HG02938 (cell line): ENCODE results near the gene VASP.

Source experiments
- ATAC-seq: cut with Tn5 transposase; IDR thresholded peaks from one replicate; pipeline ENCODE4 v1.9.1; 2021; ENCODE audit warnings: mild to moderate bottlenecking, moderate library complexity; ENCODE audit not compliant: unreplicated experiment

VASP gene

DNA sequence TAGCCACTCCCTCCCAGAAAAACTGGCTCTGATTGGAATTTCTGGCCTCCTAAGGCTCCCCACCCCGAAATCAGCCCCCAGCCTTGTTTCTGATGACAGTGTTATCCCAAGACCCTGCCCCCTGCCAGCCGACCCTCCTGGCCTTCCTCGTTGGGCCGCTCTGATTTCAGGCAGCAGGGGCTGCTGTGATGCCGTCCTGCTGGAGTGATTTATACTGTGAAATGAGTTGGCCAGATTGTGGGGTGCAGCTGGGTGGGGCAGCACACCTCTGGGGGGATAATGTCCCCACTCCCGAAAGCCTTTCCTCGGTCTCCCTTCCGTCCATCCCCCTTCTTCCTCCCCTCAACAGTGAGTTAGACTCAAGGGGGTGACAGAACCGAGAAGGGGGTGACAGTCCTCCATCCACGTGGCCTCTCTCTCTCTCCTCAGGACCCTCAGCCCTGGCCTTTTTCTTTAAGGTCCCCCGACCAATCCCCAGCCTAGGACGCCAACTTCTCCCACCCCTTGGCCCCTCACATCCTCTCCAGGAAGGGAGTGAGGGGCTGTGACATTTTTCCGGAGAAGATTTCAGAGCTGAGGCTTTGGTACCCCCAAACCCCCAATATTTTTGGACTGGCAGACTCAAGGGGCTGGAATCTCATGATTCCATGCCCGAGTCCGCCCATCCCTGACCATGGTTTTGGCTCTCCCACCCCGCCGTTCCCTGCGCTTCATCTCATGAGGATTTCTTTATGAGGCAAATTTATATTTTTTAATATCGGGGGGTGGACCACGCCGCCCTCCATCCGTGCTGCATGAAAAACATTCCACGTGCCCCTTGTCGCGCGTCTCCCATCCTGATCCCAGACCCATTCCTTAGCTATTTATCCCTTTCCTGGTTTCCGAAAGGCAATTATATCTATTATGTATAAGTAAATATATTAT is 33.3 kb upstream of the VASP start:
- ATAC-seq, result no peak

DNA sequence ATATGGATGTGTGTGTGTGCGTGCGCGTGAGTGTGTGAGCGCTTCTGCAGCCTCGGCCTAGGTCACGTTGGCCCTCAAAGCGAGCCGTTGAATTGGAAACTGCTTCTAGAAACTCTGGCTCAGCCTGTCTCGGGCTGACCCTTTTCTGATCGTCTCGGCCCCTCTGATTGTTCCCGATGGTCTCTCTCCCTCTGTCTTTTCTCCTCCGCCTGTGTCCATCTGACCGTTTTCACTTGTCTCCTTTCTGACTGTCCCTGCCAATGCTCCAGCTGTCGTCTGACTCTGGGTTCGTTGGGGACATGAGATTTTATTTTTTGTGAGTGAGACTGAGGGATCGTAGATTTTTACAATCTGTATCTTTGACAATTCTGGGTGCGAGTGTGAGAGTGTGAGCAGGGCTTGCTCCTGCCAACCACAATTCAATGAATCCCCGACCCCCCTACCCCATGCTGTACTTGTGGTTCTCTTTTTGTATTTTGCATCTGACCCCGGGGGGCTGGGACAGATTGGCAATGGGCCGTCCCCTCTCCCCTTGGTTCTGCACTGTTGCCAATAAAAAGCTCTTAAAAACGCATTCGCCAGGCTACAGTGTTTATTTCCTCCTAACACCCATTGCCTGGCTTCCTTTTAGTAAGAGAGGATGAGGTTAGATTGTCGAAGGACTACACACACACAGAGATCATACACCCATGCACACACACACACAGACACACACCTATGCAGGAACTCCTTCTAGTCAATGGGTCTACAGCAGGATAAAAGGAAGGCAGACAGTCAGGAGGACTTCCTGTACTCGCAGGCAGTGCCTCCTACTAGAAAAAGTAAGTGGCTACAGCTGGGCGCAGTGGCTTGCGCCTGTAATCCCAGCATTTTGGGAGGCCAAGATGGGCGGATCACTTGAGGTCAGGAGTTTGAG is 32.4 kb upstream of the VASP start:
- no peak for ATAC-seq

GRCh38 chr19:45475537-45476291 is 31.6 kb upstream of the VASP start:
- ATAC-seq, result no peak

DNA sequence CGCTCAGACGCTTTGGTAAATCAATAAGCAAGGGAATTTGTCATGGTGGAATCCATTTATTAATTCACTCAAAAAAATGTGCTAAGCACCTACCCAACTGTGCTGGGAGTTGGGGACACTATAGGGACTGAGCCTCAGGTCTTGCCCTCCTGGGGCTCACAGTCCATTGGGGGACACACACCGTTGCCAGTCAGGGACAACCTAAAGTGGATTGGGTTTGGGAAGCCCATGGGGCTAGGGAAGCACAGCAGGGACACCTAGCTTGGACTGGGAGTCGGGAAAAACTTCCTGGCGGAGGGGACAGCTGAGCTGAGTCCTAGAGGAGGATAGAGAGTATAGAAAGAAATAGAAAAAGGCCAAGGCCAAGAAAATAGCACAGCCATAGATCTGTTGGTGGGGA is 31.0 kb upstream of the VASP start:
- no peak for ATAC-seq

DNA sequence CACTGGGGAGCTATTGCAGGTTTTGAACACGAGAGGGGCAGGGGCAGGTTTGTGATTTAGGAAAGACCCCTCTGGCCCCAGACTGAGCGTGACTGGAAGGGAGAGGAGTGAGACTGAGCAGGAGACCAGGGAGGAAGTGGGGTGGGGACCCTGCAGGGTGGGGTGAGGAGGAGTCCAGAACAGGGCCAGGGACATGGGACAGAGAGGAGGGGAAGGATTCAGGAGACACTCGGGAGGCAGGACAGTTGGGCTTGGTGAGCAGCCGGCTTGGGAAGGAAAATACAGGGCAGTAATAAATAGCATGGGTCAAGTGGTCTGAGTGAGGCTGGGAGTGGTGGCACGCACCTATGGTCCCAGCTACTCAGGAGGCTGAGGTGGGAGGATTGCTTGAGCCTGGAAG is 30.1 kb upstream of the VASP start:
- ATAC-seq, result no peak

DNA sequence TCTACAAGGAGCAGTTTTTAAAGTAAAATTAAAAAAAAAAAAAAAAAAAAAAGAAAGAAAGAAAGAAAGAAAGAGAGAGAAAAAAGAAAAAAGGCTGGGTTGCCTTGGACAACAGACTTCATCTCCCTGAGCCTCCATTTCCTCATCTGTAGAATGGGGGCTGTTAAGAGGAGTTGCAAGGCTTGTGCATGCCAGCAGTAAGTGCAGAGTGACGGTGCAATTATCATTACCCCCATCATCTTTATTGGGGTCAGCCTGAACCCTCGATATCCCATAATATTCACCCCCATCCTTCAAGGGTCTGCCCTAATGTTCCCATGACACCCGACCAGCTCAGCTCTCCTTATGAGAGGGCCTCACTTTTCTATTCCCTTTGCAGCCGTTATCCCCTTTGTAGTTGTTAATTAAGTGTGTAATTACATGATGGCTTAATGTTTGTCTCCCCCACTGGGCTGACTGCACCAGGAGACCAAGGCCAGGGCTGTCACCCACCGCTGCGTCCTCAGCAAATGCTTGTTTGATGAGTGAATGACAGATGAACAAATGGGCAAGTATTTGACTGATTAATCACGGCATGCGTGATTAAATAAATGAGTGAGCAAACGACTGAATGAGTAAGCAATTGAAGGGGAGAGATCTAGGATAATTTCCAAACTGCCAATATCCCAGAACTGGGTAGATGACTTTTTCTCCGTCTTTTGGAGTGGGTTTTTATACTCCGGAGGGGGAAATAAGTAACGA is 29.4 kb upstream of the VASP start:
- peak; percentile 9 for ATAC-seq

GRCh38 chr19:45478454-45479238 is 28.6 kb upstream of the VASP start:
- peak; percentile 60 for ATAC-seq

GRCh38 chr19:45483033-45483432 is 24.2 kb upstream of the VASP start:
- no peak for ATAC-seq

- ATAC-seq, result no peak
Observed at GRCh38 chr19:45484273-45484945, 22.9 kb upstream of the VASP start.

GRCh38 chr19:45485305-45486077 is 21.8 kb upstream of the VASP start:
- ATAC-seq, result peak; percentile 62

DNA sequence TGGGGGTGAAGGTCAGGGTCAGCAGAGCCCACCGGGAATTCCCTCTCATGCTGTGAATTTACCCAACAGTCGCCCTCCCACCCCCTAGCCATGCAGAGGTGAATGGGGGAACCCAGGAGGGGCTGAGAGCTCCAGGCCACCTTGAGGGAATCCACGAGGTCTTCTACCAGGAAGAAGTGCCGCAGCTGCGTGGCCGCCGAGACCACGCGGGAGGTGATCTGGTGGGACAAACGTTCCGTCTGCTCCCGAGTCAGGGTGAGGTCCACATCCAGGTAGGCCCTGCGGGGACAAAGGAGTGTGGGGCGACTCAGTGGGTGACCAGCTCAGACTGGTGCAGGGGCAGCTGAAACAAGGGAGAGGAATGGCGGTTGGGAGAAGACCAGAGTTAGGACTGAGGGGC is 18.6 kb upstream of the VASP start:
- no peak for ATAC-seq

DNA sequence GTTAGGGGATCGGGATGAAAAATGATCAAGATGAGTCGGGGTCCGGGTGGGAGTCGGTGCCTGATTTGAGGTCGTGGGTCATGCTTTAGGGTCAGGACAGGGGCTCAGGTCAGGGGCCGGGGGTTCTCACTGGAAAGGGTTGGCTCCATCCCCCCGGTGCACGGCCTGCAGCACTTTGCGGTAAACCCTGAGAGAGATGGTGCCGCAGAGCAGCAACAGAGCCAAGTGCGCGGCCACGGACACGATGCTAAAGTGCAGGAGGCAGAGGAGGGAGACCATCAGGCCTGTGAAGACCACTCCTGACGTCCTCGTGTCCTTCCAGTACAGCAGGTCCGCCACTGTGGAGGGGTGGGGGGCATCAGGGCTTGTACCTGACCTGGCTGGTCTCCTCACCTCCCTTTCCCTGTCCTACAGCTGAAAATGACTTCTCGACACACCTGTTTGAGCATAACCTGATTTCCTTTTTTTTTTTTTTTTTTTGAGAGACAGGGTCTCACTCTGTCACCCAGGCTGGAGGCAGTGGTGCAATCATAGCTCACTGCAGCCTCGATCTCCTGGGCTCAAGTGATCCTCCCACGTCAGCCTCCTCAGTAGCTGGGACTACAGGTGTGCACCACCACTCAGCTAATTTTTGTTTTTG is 17.9 kb upstream of the VASP start:
- ATAC-seq, result no peak

GRCh38 chr19:45492137-45492626 is 15.1 kb upstream of the VASP start:
- no peak for ATAC-seq

DNA sequence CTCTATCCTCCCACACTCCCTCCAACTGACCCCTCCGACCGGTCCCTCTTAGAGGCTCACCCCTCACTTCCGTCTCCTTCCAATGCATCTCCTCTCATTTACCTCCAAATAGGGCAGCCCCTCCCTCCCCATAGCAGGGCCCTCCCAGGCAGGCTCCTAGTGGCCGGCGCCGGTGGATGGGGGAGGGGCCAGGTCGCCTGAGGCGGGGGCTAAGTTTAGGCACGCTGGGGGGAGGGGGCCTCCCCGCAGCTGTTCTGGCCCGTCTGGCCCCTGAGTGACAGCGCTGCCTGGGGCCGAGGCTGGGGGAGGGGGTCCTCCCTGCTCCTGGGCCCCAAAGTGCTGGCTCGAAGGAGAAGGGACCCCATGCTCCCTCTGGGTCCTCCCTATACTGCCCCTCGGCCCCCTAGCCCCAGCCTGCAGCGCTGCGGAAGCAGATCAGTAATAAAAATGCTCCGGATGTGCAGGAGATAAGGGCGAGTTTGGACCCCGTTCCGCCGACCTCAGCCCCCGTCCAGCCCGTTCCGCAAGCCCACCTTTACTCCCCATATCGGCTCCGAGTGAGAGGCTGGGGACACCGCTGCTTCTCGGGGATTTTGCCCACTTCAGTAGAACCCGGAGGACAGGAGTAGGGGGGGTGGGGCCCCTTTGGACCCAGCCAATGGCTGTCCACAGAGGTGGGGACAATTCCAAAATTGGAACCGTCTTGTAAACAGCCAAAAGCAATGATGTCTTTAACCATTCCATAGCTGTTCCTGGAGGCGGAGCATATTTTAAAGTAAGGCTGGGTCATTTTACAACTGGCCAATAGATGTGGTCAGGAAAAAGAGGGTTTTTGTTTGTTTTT is 14.4 kb upstream of the VASP start:
- ATAC-seq, result no peak

- no peak for ATAC-seq
Observed at GRCh38 chr19:45494261-45494916, 12.9 kb upstream of the VASP start.

DNA sequence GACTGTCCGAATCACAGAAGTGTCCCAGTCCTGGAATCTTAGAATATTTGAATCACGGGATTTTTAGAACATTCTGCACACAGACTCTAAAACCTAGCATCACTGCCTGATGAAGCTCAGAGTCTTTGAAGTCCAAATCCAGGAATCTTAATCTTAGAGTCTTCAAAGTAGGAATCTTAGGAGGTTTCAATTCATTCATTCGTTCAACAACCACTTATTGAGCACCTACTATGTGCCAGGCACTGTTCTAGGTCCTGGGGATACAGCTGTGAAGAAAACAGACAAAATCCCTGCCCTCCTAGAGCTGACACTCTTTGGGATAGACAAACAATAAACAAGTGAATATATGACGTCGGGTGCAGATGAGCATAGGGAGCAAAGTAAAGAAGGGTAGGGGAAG is 12.1 kb upstream of the VASP start:
- ATAC-seq, result no peak
